Heart right ventricle (tissue), 16 donors: ENCODE results near the gene PLD4. TPM values are rescaled to one million over a fixed set of nuclear protein-coding genes. Genes with fewer than 3 reads are reported as not detected.
A peak's percentile ranks its signal among the peaks of the same experiment; 100 is the strongest.

ENCODE experiments used
- ATAC-seq, 8 donors: fragments of 200-7000 bp; cut with Tn5 transposase; one replicate each; pipeline ENCODE4 v1.9.1; 2020; ENCODE audit warnings: mild to moderate bottlenecking in 8 of 8, moderate library complexity in 8 of 8, moderate number of reproducible peaks in 1 of 8
- DNase-seq, 2 donors: peaks; one replicate each; pipeline ENCODE4 v3.0.0-alpha.2; 2020
- H3K27ac ChIP-seq, 10 donors: fragments of 200-600 bp; sonication (generic) in 2 of 10; one replicate each; pipeline versions ENCODE4 v1.5.0 to v1.8.0; 2020 to 2022; ENCODE audit warnings: mild to moderate bottlenecking in 3 of 10
- H3K27me3 ChIP-seq, 7 donors: fragments of 200-600 bp; one replicate each; pipeline ENCODE4 v1.8.0; 2021 to 2022; ENCODE audit warnings: mild to moderate bottlenecking in 2 of 7
- H3K36me3 ChIP-seq, 9 donors: fragments of 200-600 bp; sonication (generic) in 1 of 9; one replicate each; pipeline versions ENCODE4 v1.5.0 to v1.8.0; 2020 to 2022; ENCODE audit warnings: mild to moderate bottlenecking in 2 of 9
- H3K4me1 ChIP-seq, 9 donors: fragments of 200-600 bp; sonication (generic) in 1 of 9; one replicate each; pipeline versions ENCODE4 v1.5.0 to v1.8.0; 2020 to 2022; ENCODE audit warnings: mild to moderate bottlenecking in 4 of 9
- H3K4me3 ChIP-seq, 10 donors: fragments of 200-600 bp; sonication (generic) in 2 of 10; one replicate each; pipeline versions ENCODE4 v1.5.0 to v1.8.0; 2020 to 2022; ENCODE audit warnings: mild to moderate bottlenecking in 7 of 10, moderate library complexity in 2 of 10
- H3K9me3 ChIP-seq, 11 donors: fragments of 200-600 bp in 10 of 11; sonication (generic) in 2 of 11; one replicate each; pipeline versions ENCODE4 v1.5.0 to v1.8.0; 2013 to 2022; ENCODE audit warnings: mild to moderate bottlenecking in 2 of 11, control low read depth in 1 of 11, moderate library complexity in 1 of 11
- CTCF ChIP-seq, 9 donors: fragments of 200-600 bp; sonication (generic) in 2 of 9; IDR thresholded peaks; one replicate each; pipeline versions ENCODE4 v1.5.0 to v1.8.0; 2021 to 2022; ENCODE audit warnings: antibody characterized with exemption in 9 of 9, mild to moderate bottlenecking in 5 of 9, moderate library complexity in 1 of 9
- WGBS, 2 donors: extraction: QIAGEN DNeasy Blood & Tissue Kit; methylation state at CpG; one replicate each; pipeline ENCODE4 v1.1.7; 2013; ENCODE audit warnings: inconsistent platforms in 1 of 2; 5-methylcytosine and 5-hydroxymethylcytosine counted together
- intact Hi-C, 10 donors: fragments of 100-400 bp; cut with DNase I; formaldehyde crosslinking; loops; one replicate each; pipeline versions ENCODE4 v1.11.1 to v1.14.2; 2022
- polyA plus RNA-seq, 2 donors: library from polyadenylated mRNA; stranded (reverse); fragments of 200-250 nt; gene quantifications; one replicate each; pipeline ENCODE4 v1.2.3, GENCODE V29; 2013
- total RNA-seq, 10 donors: library from RNA; stranded (reverse); fragmentation: NEBNext Ultra II Directional in 3 of 10; extraction: Animal tissue kit (Norgen Biotek cat#: 25700) in 3 of 10; gene quantifications; one replicate each; pipeline versions ENCODE4 v1.2.1 to v1.2.4, GENCODE V29; 2021 to 2023
- donor health status: Arrhythmogenic right ventricular cardiomyopathy.
- donor health status: ischemic (EF 13 %, LVEDD 7.1; RV severe dilation, severe dysfunction).
- donor health status: healthy with polysubstance abuse.
- donor health status: DM: no; HTN: yes; CAD: no.
- donor health status: DM: no; HTN: no; CAD: no.
- donor health status: ischemic (EF 25% LVEDD 6.9; RV normal size, moderate dysfunction).
- donor health status: ischemic (EF 25% LVEDD 5.7; RV mildly dilated, moderate dysfunction).
- donor health status: healthy.
- donor health status: DM: yes; HTN: yes; CAD: no.
- donor health status: Ischemic cardiomyopathy.
- donor health status: ischemic (EF 35%, LVEDD 5.7; RV mildly dilated, moderate dysfunction).
- donor health status: nonischemic (EF 11% LVEDD 7.7; RV severe dilation, severe dysfunction).
- donor health status: DM: yes; HTN: yes; CAD: no.
- donor health status: PGD.
- donor health status: ischemic (EF 29% LVEDD 5.4; RV normal size, mild dysfunction).
- donor health status: nonischemic (EF 23%, LVEDD 6.1; RV moderate dilation, normal function).

Gene PLD4
- total and polyA plus RNA-seq, 12 donors, result 0.07 to 0.91 (median 0.47) TPM; not detected in 1

- DNase-seq, result peak; percentile 62 to 81
- peaks cover 12 to 64% (median 49%) of the 10 kb centered on the region in 9 donors for H3K4me1 ChIP-seq
- no peaks in the 10 kb centered on the region for H3K9me3 ChIP-seq
- no peak within 1 kb of the TSS for H3K27ac ChIP-seq
- WGBS, 2 donors, result 3% methylated on average over 73 to 98 of the region's 111 CpGs
- intact Hi-C loops, result loop anchor here in 8 of 10 donors (2.0 to 10.0 kb wide), 10 partner anchors 43 to 377 kb away; partner anchors contain the start of gene CDCA4 (in 2 of the 8)
- peak within 1 kb of the TSS in 9 of 10 donors; percentile 47 to 60 (median 53) for H3K4me3 ChIP-seq
- H3K27me3 ChIP-seq, result peaks cover 0 to 38% (median 13%) of the 10 kb centered on the region in 7 donors
- no peaks in the 10 kb centered on the region for H3K36me3 ChIP-seq
- peak; percentile 32 to 77 (median 64) for ATAC-seq
- TF ChIP-seq CTCF (IDR thresholded peaks at IDR 0.05), result no peak
Observed at GRCh38 chr14:104977681-104978653, 53.3 kb downstream of the PLD4 start, which contains the start of gene AHNAK2. AHNAK2 (minus strand) TSS chr14:104978374; CDS start chr14:104978237, 137 bp downstream.

GRCh38 chr14:104978746-104979691 lies 54.3 kb downstream of the PLD4 start:
- Histone ChIP-seq H3K4me1 (peaks cover 8 to 54% (median 38%) of the 10 kb centered on the region in 9 donors), H3K27ac (peak overlapping the region in 1 of 10 donors; percentile 40), H3K9me3 (no peaks in the 10 kb centered on the region), H3K36me3 (no peaks in the 10 kb centered on the region), H3K4me3 (peak overlapping the region in 7 of 10 donors; percentile 24 to 60 (median 40)), H3K27me3 (peaks cover 0 to 38% (median 13%) of the 10 kb centered on the region in 7 donors)
- WGBS, 2 donors, result 54 to 58% methylated on average over 32 of the region's 32 CpGs
- DNase-seq (no peak), ATAC-seq (no peak)
- TF ChIP-seq CTCF (IDR thresholded peaks at IDR 0.05), result no peak
- intact Hi-C loops, result loop anchor here in 6 of 10 donors (5.0 to 10.0 kb wide), 6 partner anchors 43 to 376 kb away; partner anchors contain the start of gene CDCA4 (in 1 of the 6)

GRCh38 chr14:104979758-104980610 lies 55.3 kb downstream of the PLD4 start:
- TF ChIP-seq CTCF (IDR thresholded peaks at IDR 0.05), result no peak
- ATAC-seq, result peak in 7 of 8 donors; percentile 21 to 68 (median 59)
- Histone ChIP-seq H3K4me1 (peaks cover 3 to 47% (median 29%) of the 10 kb centered on the region in 9 donors), H3K9me3 (no peaks in the 10 kb centered on the region), H3K4me3 (no peak overlapping the region), H3K27ac (peak overlapping the region in 3 of 10 donors; percentile 22 to 51 (median 22)), H3K27me3 (peaks cover 0 to 37% (median 12%) of the 10 kb centered on the region in 7 donors), H3K36me3 (no peaks in the 10 kb centered on the region)
- peak; percentile 67 to 75 for DNase-seq
- intact Hi-C loops, result loop anchor here in 7 of 10 donors (5.0 to 10.0 kb wide), 6 partner anchors 42 to 375 kb away; partner anchors contain the start of gene CDCA4 (in 2 of the 7)
- 55 to 56% methylated on average over 19 of the region's 19 CpGs for WGBS, 2 donors
